Caco-2 (cell line): ENCODE data around the gene ANKRA2. TPM values are rescaled to one million over a fixed set of nuclear protein-coding genes. Genes with fewer than 3 reads are reported as not detected.

Experiments
- BruUV-seq: library from RNA; stranded (reverse); fragments of 400-500 nt; replicated peaks from 2 replicates; lab custom pipeline; 2021; lab: Mats Ljungman, UMichigan
- CTCF ChIA-PET: fragments of 300-600 bp; sonication (Branson Sonifier 250); formaldehyde crosslinking; loops from one replicate; lab custom pipeline; 2022; ENCODE audit warnings: antibody characterized with exemption; lab: Charles Lee
- POLR2A ChIA-PET: fragments of 300-600 bp; sonication (Branson Sonifier 250); formaldehyde crosslinking; loops from one replicate; lab custom pipeline; 2022; ENCODE audit warnings: antibody characterized with exemption; lab: Charles Lee
- DNase-seq, 2 experiments: peaks; one replicate each; pipeline versions ENCODE4 v3.0.0 to v3.0.0-alpha.2; 2020 to 2022
- H3K27me3 ChIP-seq: replicated peaks from 2 replicates; pipeline ENCODE4 v1.6.0; 2011; ENCODE audit warnings: low read length; ENCODE audit not compliant: control insufficient read depth, insufficient read depth
- H3K36me3 ChIP-seq: 2 replicates; pipeline ENCODE4 v1.5.1; 2011; ENCODE audit warnings: low read length; ENCODE audit not compliant: control insufficient read depth, insufficient read depth
- H3K4me1 ChIP-seq: fragments of 250-450 bp; sonication (Bioruptor Pico); 2 replicates; pipeline ENCODE4 v1.5.1; 2020; ENCODE audit warnings: mild to moderate bottlenecking
- H3K4me3 ChIP-seq: 2 replicates; pipeline ENCODE4 v1.5.1; 2011; ENCODE audit warnings: low read depth, mild to moderate bottlenecking, control low read depth, low read length
- H3K9me3 ChIP-seq: fragments of 250-450 bp; sonication (Bioruptor Pico); 2 replicates; pipeline ENCODE4 v1.5.1; 2020; ENCODE audit warnings: mild to moderate bottlenecking, moderate library complexity
- H3K27ac Mint-ChIP-seq: one replicate; pipeline ENCODE4 v1.8.0; 2022; ENCODE audit warnings: mixed read lengths; ENCODE audit not compliant: unreplicated experiment
- H3K27me3 Mint-ChIP-seq: one replicate; pipeline ENCODE4 v1.8.0; 2022; ENCODE audit warnings: mixed read lengths; ENCODE audit not compliant: insufficient read depth, unreplicated experiment
- H3K36me3 Mint-ChIP-seq: one replicate; pipeline ENCODE4 v1.8.0; 2022; ENCODE audit warnings: mild to moderate bottlenecking, mixed read lengths; ENCODE audit not compliant: insufficient read depth, unreplicated experiment
- H3K4me1 Mint-ChIP-seq: one replicate; pipeline ENCODE4 v1.8.0; 2022; ENCODE audit warnings: low read depth, mixed read lengths; ENCODE audit not compliant: unreplicated experiment
- H3K4me3 Mint-ChIP-seq: one replicate; pipeline ENCODE4 v1.8.0; 2022; ENCODE audit warnings: mild to moderate bottlenecking, moderate library complexity, mixed read lengths; ENCODE audit not compliant: unreplicated experiment
- H3K9me3 Mint-ChIP-seq: one replicate; pipeline ENCODE4 v1.8.0; 2022; ENCODE audit warnings: mixed read lengths; ENCODE audit not compliant: unreplicated experiment
- CTCF ChIP-seq, 2 experiments: fragments of 200-600 bp in 1 of 2; IDR thresholded peaks; 1 replicate in 1 of 2; 2 replicates in 1 of 2; pipeline versions ENCODE4 v1.5.1 to v1.8.0; 2011 to 2022; ENCODE audit warnings: antibody characterized with exemption in 1 of 2, control low read depth in 1 of 2, inconsistent platforms in 1 of 2, low read depth in 1 of 2, low read length in 1 of 2, mild to moderate bottlenecking in 1 of 2, moderate library complexity in 1 of 2; ENCODE audit not compliant: insufficient read depth in 1 of 2, severe bottlenecking in 1 of 2, unreplicated experiment in 1 of 2
- intact Hi-C: fragments of 100-400 bp; cut with micrococcal nuclease; formaldehyde crosslinking; loops from one replicate; pipeline ENCODE4 v1.10.0; 2022; ENCODE audit not compliant: unreplicated experiment
- total RNA-seq: library from RNA; stranded (reverse); gene quantifications from 2 replicates; pipeline ENCODE4 v1.2.3, GENCODE V29; 2022

The ANKRA2 gene
- total RNA-seq, 1 experiment from 2014 or later, result 10.2 TPM

DNA sequence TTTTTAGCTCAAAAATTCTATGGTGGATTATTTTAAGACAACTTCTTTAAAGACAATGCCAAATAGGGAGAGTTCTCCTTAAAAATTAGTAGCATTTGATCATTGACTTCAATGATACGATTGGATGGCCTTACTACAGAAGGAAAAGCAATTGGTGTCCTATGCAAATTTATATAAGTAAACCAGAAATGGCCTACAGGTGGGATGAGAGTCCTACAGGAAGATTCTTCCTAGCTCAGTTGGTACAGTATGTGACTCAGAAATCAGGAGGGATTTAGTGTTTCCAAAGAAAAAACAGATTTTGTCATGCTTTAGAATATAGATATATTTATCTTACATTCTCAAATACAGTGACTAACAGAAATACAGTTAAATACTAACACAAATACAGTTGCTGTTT, 6.5 kb downstream of the ANKRA2 start:
- no peaks in the 10 kb centered on the region for H3K27me3 ChIP-seq
- Mint-ChIP-seq H3K4me3 (no peak overlapping the region), H3K27me3 (no peaks in the 10 kb centered on the region), H3K27ac (no peak overlapping the region), H3K36me3 (no peaks in the 10 kb centered on the region), H3K9me3 (no peaks in the 10 kb centered on the region), H3K4me1 (peaks cover 4% of the 10 kb centered on the region)
- no peak for DNase-seq
- CTCF ChIA-PET, result interaction anchor here (0.5 to 1.2 kb wide), 3 partner anchors 32 to 285 kb away, joined by 3 to 5 read pairs (median 3); no protein-coding TSS in a partner anchor
- no peaks in the 10 kb centered on the region for H3K9me3 ChIP-seq
- no peaks in the 10 kb centered on the region for H3K4me1 ChIP-seq
- TF ChIP-seq CTCF (IDR thresholded peaks at IDR 0.05; ENCODE audit: insufficient read depth in 1 of 2, low read depth in 1 of 2, low read length in 1 of 2, severe bottlenecking in 1 of 2, unreplicated experiment in 1 of 2), result peak in 1 of 2 experiments; percentile 38
- no TSS peak for BruUV-seq
- no peak overlapping the region for H3K4me3 ChIP-seq
- intact Hi-C loops, result no loop called here
- POLR2A ChIA-PET, result no interaction called here
- no peaks in the 10 kb centered on the region for H3K36me3 ChIP-seq

DNA sequence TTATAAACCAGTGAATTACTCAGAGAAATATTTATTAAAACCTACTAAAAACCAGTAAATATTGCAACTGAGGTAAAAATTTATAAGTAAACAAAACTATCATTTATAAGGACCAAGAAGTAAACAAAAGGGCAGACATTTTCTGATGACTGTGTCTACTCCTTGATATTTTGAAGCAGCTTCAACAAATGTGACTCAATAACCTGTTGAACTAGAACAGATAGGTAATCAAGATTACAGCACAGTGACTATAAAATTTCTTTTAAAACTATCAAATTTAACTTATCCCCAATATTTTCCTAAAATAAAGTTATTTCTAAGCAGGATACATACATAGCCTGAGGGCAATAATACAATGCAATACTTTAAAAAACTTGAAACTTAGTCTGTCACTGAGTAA, 12.8 kb downstream of the ANKRA2 start:
- Histone ChIP-seq H3K4me1 (no peaks in the 10 kb centered on the region), H3K4me3 (no peak overlapping the region), H3K9me3 (no peaks in the 10 kb centered on the region), H3K27me3 (no peaks in the 10 kb centered on the region), H3K36me3 (no peaks in the 10 kb centered on the region)
- ChIA-PET POLR2A (no interaction called here), CTCF (no interaction called here)
- Mint-ChIP-seq H3K4me3 (no peak overlapping the region), H3K36me3 (no peaks in the 10 kb centered on the region), H3K27ac (no peak overlapping the region), H3K27me3 (no peaks in the 10 kb centered on the region), H3K9me3 (no peaks in the 10 kb centered on the region), H3K4me1 (no peaks in the 10 kb centered on the region)
- intact Hi-C loops, result no loop called here
- BruUV-seq, result no TSS peak
- TF ChIP-seq CTCF (IDR thresholded peaks at IDR 0.05; ENCODE audit: insufficient read depth in 1 of 2, low read depth in 1 of 2, low read length in 1 of 2, severe bottlenecking in 1 of 2, unreplicated experiment in 1 of 2), result no peak
- no peak for DNase-seq

DNA sequence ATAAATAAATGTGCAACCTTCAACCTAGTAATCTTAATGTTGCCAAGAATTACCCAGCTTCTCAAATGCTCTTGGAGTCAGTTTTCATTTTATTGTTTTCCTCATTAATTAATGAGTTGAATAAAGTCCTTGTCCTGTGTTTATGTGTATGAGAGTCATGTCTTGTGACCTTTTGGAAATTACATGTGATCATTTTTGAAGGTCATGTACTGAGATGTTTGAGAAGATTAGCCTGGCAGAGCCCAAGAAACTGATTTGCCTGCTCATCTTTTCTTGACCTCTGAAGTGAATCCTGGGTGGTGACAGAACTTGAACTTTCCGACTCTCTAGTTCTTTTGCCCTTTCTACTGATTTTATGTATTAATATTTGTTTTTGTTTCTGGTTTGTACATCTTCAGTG, 15.4 kb downstream of the ANKRA2 start:
- BruUV-seq, result no TSS peak
- Histone ChIP-seq H3K4me1 (0 out of 2 replicates have a peak, but pooled peaks cover under 1% of the 10 kb centered on the region), H3K4me3 (no peak overlapping the region), H3K36me3 (no peaks in the 10 kb centered on the region), H3K27me3 (no peaks in the 10 kb centered on the region), H3K9me3 (no peaks in the 10 kb centered on the region)
- Mint-ChIP-seq H3K27ac (no peak overlapping the region), H3K4me3 (no peak overlapping the region), H3K4me1 (peaks cover under 1% of the 10 kb centered on the region), H3K36me3 (no peaks in the 10 kb centered on the region), H3K9me3 (no peaks in the 10 kb centered on the region), H3K27me3 (no peaks in the 10 kb centered on the region)
- no peak for TF ChIP-seq CTCF (IDR thresholded peaks at IDR 0.05; ENCODE audit: insufficient read depth in 1 of 2, low read depth in 1 of 2, low read length in 1 of 2, severe bottlenecking in 1 of 2, unreplicated experiment in 1 of 2)
- POLR2A ChIA-PET, result no interaction called here
- DNase-seq, result no peak
- CTCF ChIA-PET, result no interaction called here
- intact Hi-C loops, result no loop called here
